Measurements from ENCODE around the gene APCDD1L. TPM values are rescaled to one million over a fixed set of nuclear protein-coding genes. Genes with fewer than 3 reads are reported as not detected.
"Not testable (repeated sequence)": the region's sequence is repeated elsewhere in the genome, so short reads cannot be mapped to it uniquely, and the experiment has no call there.

The APCDD1L gene
- total and polyA plus RNA-seq, 8 donors, result 0.09 to 0.23 (median 0.13) TPM; not detected in 1

- no peak overlapping the region for H3K27ac ChIP-seq
- H3K4me3 ChIP-seq, result no peak overlapping the region
- H3K36me3 ChIP-seq, result peaks cover 0 to 6% of the 10 kb centered on the region in 2 donors
- intact Hi-C loops (cut with DNase I), result no loop called here
- DNase-seq (no peak), ATAC-seq (no peak)
- H3K27me3 ChIP-seq, result no peaks in the 10 kb centered on the region
- peaks cover 0 to 11% of the 10 kb centered on the region in 2 donors for H3K4me1 ChIP-seq
- H3K9me3 ChIP-seq, result no peaks in the 10 kb centered on the region
- TF ChIP-seq CTCF (IDR thresholded peaks at IDR 0.05), result no peak
These were observed 82.1 kb downstream of the APCDD1L start for GRCh38 chr20:58433029-58433647.

GRCh38 chr20:58432186-58432954 is 82.8 kb downstream of the APCDD1L start:
- DNase-seq (no peak), ATAC-seq (peak; percentile 74)
- no peak overlapping the region for H3K4me3 ChIP-seq
- H3K36me3 ChIP-seq, result peaks cover 0 to 6% of the 10 kb centered on the region in 2 donors
- H3K27me3 ChIP-seq, result no peaks in the 10 kb centered on the region
- no peak overlapping the region for H3K27ac ChIP-seq
- no peak for TF ChIP-seq CTCF (IDR thresholded peaks at IDR 0.05)
- intact Hi-C loops (cut with DNase I), result no loop called here
- no peaks in the 10 kb centered on the region for H3K9me3 ChIP-seq
- H3K4me1 ChIP-seq, result peaks cover 0 to 11% of the 10 kb centered on the region in 2 donors

- DNase-seq, result no peak
- H3K27ac ChIP-seq, result no peak overlapping the region
- no peak for TF ChIP-seq CTCF (IDR thresholded peaks at IDR 0.05)
- H3K9me3 ChIP-seq, result no peaks in the 10 kb centered on the region
- intact Hi-C loops (cut with DNase I), result no loop called here
- no peak for ATAC-seq
- H3K4me3 ChIP-seq, result no peak overlapping the region
- H3K4me1 ChIP-seq, result peaks cover 0 to 11% of the 10 kb centered on the region in 2 donors
- peaks cover 0 to 9% of the 10 kb centered on the region in 2 donors for H3K36me3 ChIP-seq
- no peaks in the 10 kb centered on the region for H3K27me3 ChIP-seq
These were observed 84.1 kb downstream of the APCDD1L start for GRCh38 chr20:58431134-58431533.

- TF ChIP-seq CTCF (IDR thresholded peaks at IDR 0.05), result no peak
- no peaks in the 10 kb centered on the region for H3K9me3 ChIP-seq
- peaks cover 0 to 11% of the 10 kb centered on the region in 2 donors for H3K4me1 ChIP-seq
- intact Hi-C loops (cut with DNase I), result no loop called here
- H3K27ac ChIP-seq, result no peak overlapping the region
- H3K27me3 ChIP-seq, result no peaks in the 10 kb centered on the region
- no peak for ATAC-seq
- H3K4me3 ChIP-seq, result no peak overlapping the region
- no peak for DNase-seq
- peaks cover 0 to 9% of the 10 kb centered on the region in 2 donors for H3K36me3 ChIP-seq
These were observed 85.9 kb downstream of the APCDD1L start for GRCh38 chr20:58429303-58429702.

- no peak for TF ChIP-seq CTCF (IDR thresholded peaks at IDR 0.05)
- Histone ChIP-seq H3K4me3 (no peak overlapping the region), H3K36me3 (peaks cover 0 to 8% of the 10 kb centered on the region in 2 donors), H3K4me1 (peaks cover 0 to 7% of the 10 kb centered on the region in 2 donors), H3K27ac (no peak overlapping the region), H3K9me3 (no peaks in the 10 kb centered on the region), H3K27me3 (no peaks in the 10 kb centered on the region)
- ATAC-seq (no peak), DNase-seq (no peak)
- intact Hi-C loops (cut with DNase I), result no loop called here
These were observed 86.8 kb downstream of the APCDD1L start for GRCh38 chr20:58428364-58428763.

GRCh38 chr20:58427571-58427970 is 87.6 kb downstream of the APCDD1L start:
- ATAC-seq; H3K27ac ChIP-seq; DNase-seq; H3K36me3 ChIP-seq; H3K4me1 ChIP-seq; intact Hi-C loops (cut with DNase I); H3K4me3 ChIP-seq; H3K27me3 ChIP-seq; H3K9me3 ChIP-seq: not testable (repeated sequence)
